Neural crest cell (in vitro differentiated cells): ENCODE measurements around the gene DET1. TPM values are rescaled to one million over a fixed set of nuclear protein-coding genes. Genes with fewer than 3 reads are reported as not detected.
A peak's percentile ranks its signal among the peaks of the same experiment; 100 is the strongest.
"Not testable (repeated sequence)": the region's sequence is repeated elsewhere in the genome, so short reads cannot be mapped to it uniquely, and the experiment has no call there.

Experiments
- DNase-seq: peaks from one replicate; pipeline ENCODE4 v3.0.0; 2021; ENCODE audit warnings: low read depth, mixed read lengths, low spot score
- H3K27ac Mint-ChIP-seq: one replicate; pipeline ENCODE4 v1.8.0; 2021; ENCODE audit warnings: mild to moderate bottlenecking, mixed read lengths; ENCODE audit not compliant: unreplicated experiment
- H3K27me3 Mint-ChIP-seq: 2 replicates; pipeline ENCODE4 v1.8.0; 2021; ENCODE audit warnings: low read depth, mild to moderate bottlenecking, mixed read lengths
- H3K36me3 Mint-ChIP-seq: 2 replicates; pipeline ENCODE4 v1.8.0; 2021; ENCODE audit warnings: low read depth, mild to moderate bottlenecking, mixed read lengths
- H3K4me1 Mint-ChIP-seq: 2 replicates; pipeline ENCODE4 v1.8.0; 2021; ENCODE audit warnings: mixed read lengths
- H3K4me3 Mint-ChIP-seq: one replicate; pipeline ENCODE4 v1.8.0; 2021; ENCODE audit warnings: mild to moderate bottlenecking, mixed read lengths
- H3K9me3 Mint-ChIP-seq: 2 replicates; pipeline ENCODE4 v1.8.0; 2021; ENCODE audit warnings: mixed read lengths
- total RNA-seq: library from RNA; stranded (reverse); gene quantifications from 2 replicates; pipeline ENCODE4 v1.2.1, GENCODE V29; 2021
- TF ChIP-seq, protein P1 (sequence below): fragments of 200-600 bp; sonication (generic); conservative IDR thresholded peaks from 2 replicates; pipeline ENCODE4 v1.5.0; 2021; ENCODE audit warnings: antibody characterized with exemption, mild to moderate bottlenecking

DET1 gene
- total RNA-seq, 1 donor from 2014 or later, result 14.0 TPM

DNA sequence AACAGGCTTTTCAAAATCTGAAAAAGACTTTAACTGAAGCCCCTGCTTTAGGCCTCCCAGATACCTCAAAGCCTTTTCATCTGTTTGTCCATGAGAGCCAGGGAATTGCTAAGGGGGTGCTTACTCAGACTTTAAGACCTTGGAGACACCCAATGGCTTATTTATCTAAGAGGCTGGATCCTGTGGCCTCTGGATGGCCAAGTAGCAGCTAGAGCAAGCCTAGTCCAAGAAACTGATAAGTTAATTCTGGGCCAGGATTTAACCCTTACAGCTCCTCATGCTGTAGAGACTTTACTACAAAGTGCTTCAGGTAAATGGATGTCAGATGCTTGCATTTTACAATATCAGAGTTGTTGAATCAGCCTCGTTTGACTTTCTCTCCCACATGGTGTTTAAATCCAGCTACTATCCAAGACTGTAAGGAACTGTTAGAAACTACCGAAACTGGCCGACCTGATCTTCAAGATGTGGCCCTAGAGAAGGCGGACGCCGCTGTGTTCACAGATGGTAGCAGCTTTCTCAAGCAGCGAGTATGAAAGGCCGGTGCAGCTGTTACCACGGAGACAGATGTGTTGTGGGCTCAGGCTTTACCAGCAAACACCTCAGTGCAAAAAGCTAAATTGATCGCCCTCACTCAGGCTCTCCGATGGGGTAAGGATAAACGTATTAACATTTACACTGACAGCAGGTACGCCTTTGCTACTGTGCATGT is 3.3 kb downstream of the DET1 start:
- H3K27ac Mint-ChIP-seq, result no peak overlapping the region
- H3K9me3 Mint-ChIP-seq, result peaks cover 4% of the 10 kb centered on the region
- H3K27me3 Mint-ChIP-seq, result peaks cover 3% of the 10 kb centered on the region
- peaks cover 11% of the 10 kb centered on the region for H3K36me3 Mint-ChIP-seq
- TF ChIP-seq, protein P1, sequence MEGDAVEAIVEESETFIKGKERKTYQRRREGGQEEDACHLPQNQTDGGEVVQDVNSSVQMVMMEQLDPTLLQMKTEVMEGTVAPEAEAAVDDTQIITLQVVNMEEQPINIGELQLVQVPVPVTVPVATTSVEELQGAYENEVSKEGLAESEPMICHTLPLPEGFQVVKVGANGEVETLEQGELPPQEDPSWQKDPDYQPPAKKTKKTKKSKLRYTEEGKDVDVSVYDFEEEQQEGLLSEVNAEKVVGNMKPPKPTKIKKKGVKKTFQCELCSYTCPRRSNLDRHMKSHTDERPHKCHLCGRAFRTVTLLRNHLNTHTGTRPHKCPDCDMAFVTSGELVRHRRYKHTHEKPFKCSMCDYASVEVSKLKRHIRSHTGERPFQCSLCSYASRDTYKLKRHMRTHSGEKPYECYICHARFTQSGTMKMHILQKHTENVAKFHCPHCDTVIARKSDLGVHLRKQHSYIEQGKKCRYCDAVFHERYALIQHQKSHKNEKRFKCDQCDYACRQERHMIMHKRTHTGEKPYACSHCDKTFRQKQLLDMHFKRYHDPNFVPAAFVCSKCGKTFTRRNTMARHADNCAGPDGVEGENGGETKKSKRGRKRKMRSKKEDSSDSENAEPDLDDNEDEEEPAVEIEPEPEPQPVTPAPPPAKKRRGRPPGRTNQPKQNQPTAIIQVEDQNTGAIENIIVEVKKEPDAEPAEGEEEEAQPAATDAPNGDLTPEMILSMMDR, result no peak
- no peak for DNase-seq
- H3K4me3 Mint-ChIP-seq, result peak overlapping the region; percentile 71
- peaks cover 44% of the 10 kb centered on the region for H3K4me1 Mint-ChIP-seq

DNA sequence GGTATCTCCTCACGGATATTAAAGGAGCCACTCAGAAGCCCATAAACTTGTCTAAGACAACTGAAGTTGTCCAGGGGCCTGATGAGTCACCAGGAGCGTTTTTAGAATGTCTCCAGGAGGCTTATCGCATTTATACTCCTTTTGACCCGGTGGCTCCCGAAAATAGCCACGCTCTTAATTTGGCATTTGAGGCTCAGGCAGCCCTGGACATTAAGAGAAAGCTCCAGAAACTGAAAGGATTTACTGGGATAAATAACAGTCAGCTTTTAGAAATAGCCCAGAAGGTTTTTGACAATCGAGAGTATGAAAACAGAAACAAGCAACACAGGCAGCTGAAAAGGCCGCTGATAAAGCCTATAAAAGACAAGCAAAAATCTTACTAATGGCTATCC is 4.1 kb downstream of the DET1 start:
- H3K9me3 Mint-ChIP-seq, result peaks cover 4% of the 10 kb centered on the region
- H3K27me3 Mint-ChIP-seq, result peaks cover 3% of the 10 kb centered on the region
- DNase-seq, result no peak
- no peak overlapping the region for H3K27ac Mint-ChIP-seq
- TF ChIP-seq, protein P1, result no peak
- H3K4me1 Mint-ChIP-seq, result peaks cover 43% of the 10 kb centered on the region
- H3K4me3 Mint-ChIP-seq, result peak overlapping the region; percentile 12
- peaks cover 13% of the 10 kb centered on the region for H3K36me3 Mint-ChIP-seq

DNA sequence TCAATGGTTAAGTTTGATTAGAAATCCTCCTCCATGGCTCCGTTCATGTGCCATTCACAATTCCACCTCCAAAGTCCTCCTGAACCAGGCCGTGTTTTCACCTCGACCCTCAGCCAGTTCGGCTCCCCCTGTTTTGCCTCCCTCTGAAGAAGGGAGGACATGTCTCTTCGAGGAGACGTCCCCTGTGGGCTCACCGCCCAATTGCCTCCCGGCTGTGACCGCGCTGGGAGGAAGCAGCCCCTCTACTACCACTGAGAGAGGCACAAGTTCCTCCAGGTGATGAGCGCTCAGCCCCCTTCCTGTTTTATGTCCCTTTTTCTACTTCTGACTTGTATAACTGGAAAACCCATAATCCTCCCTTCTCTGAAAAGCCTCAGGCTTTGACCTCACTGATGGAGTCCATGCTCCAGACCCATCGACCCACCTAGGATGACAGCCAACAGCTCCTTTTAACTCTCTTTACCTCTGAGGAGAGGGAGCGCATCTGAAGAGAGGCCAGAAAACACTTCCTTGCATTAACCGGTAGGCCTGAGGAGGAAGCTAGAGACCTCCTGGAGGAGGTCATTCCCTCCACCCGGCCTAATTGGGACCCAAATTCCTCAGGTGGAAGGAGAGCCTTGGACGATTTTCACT is 4.7 kb downstream of the DET1 start:
- DNase-seq, result no peak
- Mint-ChIP-seq H3K27ac (peak overlapping the region; percentile 92), H3K4me1 (peaks cover 38% of the 10 kb centered on the region), H3K9me3 (peaks cover 2% of the 10 kb centered on the region), H3K36me3 (peaks cover 10% of the 10 kb centered on the region), H3K4me3 (peak overlapping the region; percentile 11), H3K27me3 (peaks cover 3% of the 10 kb centered on the region)
- TF ChIP-seq, protein P1, result no peak

DNA sequence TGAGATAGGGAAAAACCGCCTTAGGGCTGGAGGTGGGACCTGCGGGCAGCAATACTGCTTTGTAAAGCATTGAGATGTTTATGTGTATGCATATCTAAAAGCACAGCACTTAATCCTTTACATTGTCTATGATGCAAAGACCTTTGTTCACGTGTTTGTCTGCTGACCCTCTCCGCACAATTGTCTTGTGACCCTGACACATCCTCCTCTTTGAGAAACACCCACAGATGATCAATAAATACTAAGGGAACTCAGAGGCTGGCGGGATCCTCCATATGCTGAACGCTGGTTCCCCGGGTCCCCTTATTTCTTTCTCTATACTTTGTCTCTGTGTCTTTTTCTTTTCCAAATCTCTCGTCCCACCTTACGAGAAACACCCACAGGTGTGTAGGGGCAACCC is 5.4 kb downstream of the DET1 start:
- H3K9me3 Mint-ChIP-seq, DNase-seq, H3K27me3 Mint-ChIP-seq, H3K36me3 Mint-ChIP-seq: not testable (repeated sequence)
- H3K27ac Mint-ChIP-seq, result peak overlapping the region; percentile 11
- H3K4me3 Mint-ChIP-seq, result peak overlapping the region; percentile 65
- peaks cover 34% of the 10 kb centered on the region for H3K4me1 Mint-ChIP-seq

DNA sequence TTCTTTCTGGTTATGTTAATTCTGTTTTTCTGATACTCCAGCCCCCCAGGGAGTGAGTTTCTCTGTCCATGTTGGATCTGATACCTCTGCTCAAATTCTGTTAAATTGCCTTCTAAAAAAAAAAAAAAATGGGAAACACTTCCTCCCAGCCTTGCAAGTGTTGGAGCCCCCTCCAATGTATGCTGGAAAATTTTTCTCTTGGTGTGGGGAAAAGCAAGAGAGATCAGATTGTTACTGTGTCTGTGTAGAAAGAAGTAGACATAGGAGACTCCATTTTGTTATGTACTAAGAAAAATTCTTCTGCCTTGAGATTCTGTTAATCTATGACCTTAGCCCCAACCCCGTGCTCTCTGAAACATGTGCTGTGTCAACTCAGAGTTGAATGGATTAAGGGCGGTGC is 6.1 kb downstream of the DET1 start:
- peaks cover 30% of the 10 kb centered on the region for H3K4me1 Mint-ChIP-seq
- H3K9me3 Mint-ChIP-seq, H3K27me3 Mint-ChIP-seq, H3K4me3 Mint-ChIP-seq, H3K27ac Mint-ChIP-seq, DNase-seq: not testable (repeated sequence)
- H3K36me3 Mint-ChIP-seq, result peaks cover 16% of the 10 kb centered on the region

DNA sequence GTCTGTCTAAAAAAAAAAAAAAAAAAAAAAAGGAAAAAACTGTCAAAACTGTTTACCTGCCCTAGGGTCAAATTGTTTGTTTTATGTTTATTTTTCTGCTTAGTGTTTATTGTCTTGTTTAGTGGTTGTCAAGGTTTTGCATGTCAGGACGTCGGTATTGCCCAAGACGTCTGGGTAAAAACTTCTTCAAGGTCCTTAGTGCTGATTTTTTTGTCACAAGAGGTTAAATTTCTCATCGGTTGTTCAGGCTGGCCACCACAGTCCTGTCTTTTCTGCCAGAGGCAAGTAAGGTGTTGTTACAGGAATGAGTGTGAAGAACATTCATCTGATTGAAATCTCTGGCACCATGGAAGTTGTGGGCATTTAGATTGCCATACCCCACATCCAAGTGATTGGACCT is 7.0 kb downstream of the DET1 start:
- Mint-ChIP-seq H3K27ac (no peak overlapping the region), H3K36me3 (peaks cover 21% of the 10 kb centered on the region), H3K4me1 (peaks cover 28% of the 10 kb centered on the region), H3K9me3 (no peaks in the 10 kb centered on the region), H3K4me3 (no peak overlapping the region), H3K27me3 (no peaks in the 10 kb centered on the region)
- no peak for DNase-seq
- TF ChIP-seq, protein P1, result no peak
